Activated CD4-positive, alpha-beta T cell treated with anti-CD3 and anti-CD28 coated beads, Interleukin-2, amount 50 U/mL, for 16 hours (primary cell): ENCODE results near the gene DSC2.
"Not testable (repeated sequence)": the region's sequence is repeated elsewhere in the genome, so short reads cannot be mapped to it uniquely, and the experiment has no call there.

ENCODE experiments used
- DNase-seq: peaks from one replicate; pipeline ENCODE4 v3.0.0-alpha.2; 2020

Gene DSC2

DNA sequence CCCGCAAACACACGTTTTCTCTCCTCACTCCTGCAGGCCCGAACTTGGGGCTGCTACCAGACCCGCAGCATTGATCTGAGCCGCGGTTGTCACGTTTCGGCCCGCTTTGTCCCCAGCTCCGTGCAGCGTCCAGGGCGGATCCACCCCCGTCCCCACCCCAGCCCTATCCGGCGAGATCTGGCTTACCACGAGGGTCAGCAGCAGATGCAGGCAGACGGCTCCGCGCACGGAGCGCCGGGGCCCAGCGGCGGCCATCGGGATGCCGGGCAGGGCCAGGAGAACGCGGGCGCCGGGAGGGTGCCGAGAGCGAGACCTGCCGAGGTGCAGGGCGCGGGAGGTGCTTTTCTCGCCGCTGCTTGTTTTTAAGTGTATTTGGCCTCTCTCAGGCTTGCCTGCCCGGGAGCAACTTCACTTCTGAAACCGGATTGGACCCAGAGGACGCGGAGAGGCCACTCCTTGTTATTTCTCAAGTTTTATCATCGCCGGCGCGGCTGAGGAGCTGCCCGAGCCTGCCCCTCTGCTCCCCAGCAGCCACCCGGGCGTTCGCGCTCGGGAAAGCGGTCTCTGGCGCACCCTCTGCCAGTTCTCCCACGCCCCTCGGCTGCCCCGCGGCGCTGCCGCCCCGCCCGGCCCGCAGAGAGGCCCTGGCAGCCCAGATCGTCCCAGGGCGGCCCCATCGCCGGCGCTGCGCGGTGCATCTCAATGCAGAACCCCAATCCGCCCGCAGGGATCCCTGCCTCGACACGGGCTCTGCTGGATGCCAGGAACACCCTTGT is 59.6 kb downstream of the DSC2 start, which contains the start of gene DSC3:
TSS of gene DSC3 (minus strand) at position 337 of the 776 bp plus-strand sequence. CDS start at position 255, 82 bp downstream.
- no peak for DNase-seq

DNA sequence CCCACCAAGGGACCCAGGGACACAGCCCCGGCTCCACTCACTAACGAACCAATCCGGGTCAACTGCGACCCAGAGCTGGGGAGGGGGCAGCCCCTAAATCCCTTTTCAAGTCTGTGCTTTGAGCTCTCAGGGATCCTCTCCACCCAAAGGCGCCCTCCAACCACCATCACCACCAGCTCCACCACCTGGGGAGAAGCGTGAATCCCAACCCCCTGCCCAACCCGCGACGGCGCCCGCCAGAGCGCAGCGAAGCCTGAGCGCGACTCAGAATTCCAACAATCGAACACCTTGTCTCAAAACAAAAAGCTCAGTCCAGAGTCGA is 60.2 kb downstream of the DSC2 start:
- DNase-seq: no peak

DNA sequence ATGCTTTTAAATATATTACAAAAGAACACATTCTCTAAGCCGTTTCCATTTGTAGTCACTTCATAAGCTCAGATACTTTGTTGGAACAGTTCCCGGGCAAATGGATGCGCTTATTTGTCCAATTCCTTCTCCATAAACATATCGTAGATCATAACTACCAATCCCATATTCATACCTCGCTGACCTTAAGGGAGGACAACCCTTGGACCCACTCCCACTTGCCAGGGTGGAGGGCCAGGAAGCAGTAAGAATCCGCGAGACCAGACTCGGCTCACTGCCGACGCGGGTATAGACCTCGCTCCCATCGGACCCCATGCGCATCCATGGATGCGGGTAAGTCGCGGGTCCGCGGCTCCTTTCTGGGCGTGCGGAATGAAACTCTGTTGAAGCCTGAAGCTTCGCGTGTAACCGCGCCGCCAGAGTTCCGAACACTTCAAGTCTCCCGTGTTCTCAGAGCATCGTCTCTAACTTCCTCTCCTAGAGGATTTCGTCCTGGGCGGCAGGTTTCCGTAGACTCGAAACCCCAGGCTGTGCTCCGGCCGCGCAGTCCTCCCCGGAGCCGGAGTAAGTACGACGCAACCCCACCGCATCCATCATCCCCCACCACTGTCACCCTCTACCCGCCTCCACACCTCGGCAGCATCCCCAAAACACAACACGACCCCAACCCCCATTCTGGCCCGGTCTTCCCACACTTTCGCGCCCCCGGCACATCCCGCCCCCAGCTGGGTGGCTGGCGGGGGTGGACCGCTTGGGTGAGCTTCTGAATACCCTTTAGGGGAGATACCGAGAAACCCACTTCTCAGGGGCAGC is 60.7 kb downstream of the DSC2 start:
- DNase-seq: no peak

DNA sequence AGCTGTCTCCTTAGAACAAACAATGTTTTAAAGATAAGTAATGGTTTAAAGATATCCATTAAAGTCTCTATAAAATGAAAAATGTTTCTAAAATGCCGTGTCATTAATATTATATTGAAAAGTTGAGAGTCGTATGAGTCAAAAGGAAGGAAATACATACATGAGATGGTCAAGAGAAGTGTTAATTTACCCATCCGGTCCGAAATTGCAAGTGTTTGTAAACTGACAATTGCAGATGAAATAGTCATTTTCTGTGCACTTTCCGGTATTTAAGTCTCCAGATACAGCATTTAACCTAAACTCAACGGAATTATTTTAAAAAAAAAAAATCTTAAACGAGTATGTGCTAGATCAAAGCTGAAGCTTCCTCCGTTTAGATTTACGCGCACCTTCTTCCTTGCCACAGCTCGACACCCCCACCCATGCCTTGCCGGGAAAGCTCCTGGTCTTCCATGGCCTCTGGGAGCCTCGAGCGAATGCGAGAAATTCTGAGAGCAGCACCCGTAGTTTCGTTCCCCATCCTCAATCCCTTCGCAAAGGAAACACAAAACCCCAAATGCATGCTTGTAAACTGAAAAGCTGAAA is 61.4 kb downstream of the DSC2 start:
- no peak for DNase-seq

DNA sequence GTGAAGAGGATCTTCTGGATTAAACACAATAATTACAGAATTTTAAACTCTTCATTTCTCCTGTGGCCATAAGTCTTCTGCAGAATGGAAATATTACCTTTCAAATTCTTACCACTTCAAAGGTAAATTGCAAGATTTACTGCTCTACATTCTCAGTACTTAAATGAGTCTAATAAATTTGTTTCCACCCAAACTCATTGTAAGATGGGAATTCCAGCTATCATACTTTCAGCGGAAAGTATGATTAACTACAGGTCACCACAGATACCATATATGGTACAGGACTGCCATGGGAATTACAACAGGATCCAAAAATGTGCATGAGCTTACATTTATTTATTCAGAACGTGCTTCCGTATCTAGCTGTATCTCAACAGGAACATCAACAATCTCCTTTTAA is 62.8 kb downstream of the DSC2 start:
- no peak for DNase-seq

DNA sequence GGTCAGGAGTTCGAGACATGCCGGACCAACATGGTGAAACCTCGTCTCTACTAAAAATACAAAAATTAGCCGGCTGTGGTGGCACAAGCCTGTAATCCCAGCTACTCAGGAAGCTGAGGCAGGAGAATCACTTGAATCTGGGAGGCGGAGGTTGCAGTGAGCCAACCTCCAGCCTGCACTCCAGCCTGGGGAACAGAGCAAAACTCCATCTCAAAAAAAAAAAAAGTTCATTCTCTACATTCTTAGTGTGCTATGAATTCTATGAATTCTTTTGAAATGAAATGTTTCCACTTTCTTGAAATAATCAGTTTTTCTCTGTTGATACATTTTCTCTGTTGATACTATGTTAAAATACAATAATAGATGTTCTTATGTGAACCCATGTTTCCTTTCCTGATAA is 64.5 kb downstream of the DSC2 start:
- DNase-seq: not testable (repeated sequence)

DNA sequence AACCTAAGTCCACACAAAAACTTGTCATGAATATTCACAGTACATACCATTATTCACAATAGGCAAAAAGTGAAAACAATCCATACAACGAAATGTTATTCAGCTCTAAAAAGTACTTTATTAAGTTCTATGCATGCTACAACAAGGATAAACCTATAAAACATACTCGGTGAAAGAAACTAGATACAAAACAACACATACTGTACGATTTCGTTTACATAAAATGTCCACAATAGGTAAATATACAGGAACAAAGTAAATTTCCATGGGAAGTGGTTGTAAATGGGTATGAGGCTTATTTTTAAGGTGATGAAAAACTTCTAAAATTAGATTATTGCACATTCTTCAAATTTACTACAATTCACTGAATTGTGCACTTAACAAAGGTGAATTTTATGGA is 67.7 kb downstream of the DSC2 start:
- DNase-seq: no peak

DNA sequence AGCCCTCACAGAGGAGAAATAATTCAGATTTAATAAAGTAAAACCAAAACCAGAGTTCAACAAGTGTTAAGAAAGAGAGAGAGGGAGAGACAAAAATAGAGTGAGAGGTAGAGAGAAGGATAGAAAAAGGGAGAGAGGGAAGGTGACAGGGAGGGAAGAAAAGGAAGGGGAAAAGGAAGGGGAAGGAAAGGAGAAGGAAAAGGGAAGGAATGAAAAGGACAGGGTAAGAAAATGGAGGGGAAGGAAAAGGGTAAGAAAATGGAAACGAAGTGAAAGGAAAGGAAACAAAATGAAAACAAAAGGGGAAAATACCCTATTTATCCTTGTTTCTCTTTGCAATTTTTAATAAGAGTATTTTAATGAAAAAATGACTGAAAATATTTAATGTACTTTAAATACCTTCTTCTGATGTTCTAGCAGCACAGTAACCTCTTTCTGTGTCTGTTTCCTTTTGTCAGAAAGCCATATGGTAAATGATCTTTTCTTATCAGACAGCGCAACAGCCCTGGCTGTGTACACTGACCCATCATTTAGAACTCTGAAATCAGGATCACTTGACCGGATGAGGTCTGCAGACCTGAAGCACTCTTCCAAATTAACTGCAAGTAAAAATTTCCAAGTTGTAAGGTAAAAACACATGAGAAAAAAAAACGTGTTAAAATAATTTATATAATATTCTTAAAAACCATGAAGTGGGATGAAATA is 71.5 kb downstream of the DSC2 start:
- no peak for DNase-seq

DNA sequence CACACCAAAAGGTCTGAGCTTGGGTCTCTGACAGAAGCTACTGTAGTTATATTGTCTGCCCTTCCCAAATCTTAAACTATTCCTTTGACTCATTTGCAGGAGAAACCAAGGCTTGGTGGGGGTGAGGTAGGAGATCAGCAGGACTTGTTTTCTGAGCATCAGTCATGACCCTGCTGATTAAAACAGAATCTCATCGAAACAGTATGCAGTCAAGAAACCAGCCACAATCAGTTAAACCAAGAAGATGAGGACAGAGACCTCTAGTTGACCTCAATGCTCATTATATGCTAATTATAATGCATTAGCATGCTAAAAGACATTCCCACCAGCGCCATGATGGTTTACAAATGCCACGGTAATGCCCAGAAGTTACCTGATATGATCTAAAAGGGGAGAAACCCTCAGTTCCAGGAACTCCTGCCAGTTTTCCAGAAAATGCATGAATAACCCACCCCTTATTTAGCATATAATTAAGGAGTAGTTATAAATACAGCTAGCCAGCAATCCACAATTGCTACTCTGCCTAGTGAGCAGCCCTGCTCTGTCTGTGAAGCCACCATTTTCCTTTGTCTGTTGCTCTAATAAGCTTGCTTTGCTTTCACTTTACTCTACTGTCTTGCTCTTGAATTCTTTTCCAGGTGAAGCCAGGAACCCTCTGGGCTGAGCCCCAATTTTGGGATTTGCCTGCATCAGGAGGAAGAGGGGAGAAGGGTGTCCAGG is 86.3 kb downstream of the DSC2 start:
- DNase-seq: no peak

DNA sequence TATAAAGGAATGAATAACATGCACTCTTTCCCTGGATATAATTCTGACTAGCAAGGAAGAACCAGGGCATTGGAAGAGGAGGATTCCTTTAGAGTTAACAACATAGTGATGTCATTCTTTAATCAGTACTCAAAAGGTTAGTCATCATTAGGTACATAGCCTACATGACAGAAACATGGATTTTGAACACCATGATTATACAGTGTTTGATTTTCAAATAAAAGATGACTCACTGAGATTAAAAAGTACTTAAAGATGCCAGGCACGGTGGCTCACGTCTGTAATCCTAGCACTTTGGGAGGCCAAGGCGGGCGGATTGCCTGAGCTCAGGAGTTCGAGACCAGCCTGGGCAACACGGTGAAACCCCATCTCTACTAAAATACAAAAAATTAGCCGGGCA is 90.8 kb downstream of the DSC2 start:
- DNase-seq: not testable (repeated sequence)

DNA sequence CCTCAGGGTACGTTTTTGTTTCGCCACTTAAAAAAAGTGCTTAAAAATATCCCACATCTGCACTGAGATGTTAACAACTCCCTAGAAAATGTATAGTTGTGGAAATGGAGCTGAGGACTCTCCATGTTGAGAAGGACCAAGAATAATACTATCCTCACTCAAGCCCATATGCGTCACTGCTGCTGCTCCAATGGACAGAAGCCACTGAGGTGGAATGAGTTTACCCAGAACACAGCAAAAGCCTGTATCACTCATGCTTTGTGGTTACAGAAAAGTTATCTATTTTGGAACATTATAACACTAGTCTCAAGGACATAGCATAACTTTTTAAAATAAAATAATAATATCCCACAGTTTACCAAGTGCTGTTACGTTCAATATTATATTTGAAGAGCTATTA is 91.6 kb downstream of the DSC2 start:
- no peak for DNase-seq
